ENCODE data around the gene ABHD11.

DNA sequence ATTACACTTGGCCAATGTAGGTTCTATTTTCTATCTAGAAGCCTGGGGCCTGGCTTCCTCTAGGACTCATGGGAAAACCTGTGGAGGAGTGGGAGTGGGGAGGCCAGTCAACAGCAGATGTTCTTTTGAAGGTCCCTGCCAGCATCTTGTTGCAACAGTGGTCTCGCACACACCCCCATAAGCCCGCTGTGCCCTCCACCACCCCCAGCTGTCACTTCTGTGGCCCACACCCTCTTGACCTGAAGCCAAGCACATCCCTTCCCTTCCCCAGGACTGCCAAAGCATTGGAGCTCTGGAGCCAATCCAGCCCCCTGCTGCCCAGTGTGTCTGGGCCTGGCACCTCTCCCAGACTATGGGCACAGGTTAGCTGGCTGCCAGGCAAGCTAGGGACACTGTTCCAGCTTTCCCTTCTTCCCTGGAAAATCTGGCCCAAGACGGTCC, 17.2 kb downstream of the ABHD11 start:
- TF ChIP-seq, protein P1, sequence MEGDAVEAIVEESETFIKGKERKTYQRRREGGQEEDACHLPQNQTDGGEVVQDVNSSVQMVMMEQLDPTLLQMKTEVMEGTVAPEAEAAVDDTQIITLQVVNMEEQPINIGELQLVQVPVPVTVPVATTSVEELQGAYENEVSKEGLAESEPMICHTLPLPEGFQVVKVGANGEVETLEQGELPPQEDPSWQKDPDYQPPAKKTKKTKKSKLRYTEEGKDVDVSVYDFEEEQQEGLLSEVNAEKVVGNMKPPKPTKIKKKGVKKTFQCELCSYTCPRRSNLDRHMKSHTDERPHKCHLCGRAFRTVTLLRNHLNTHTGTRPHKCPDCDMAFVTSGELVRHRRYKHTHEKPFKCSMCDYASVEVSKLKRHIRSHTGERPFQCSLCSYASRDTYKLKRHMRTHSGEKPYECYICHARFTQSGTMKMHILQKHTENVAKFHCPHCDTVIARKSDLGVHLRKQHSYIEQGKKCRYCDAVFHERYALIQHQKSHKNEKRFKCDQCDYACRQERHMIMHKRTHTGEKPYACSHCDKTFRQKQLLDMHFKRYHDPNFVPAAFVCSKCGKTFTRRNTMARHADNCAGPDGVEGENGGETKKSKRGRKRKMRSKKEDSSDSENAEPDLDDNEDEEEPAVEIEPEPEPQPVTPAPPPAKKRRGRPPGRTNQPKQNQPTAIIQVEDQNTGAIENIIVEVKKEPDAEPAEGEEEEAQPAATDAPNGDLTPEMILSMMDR (IDR thresholded peaks at IDR 0.05; ENCODE audit: borderline replicate concordance, extremely low read depth, low read length, poor library complexity, severe bottlenecking), result no peak
- TF ChIP-seq EZH2 (IDR thresholded peaks at IDR 0.05; ENCODE audit: borderline replicate concordance, low read depth, low read length, severe bottlenecking), result no peak

Measured in DND-41 (cell line).